ENCODE data around the gene PPP1R3E. TPM values are rescaled to one million over a fixed set of nuclear protein-coding genes. Genes with fewer than 3 reads are reported as not detected.

PPP1R3E gene
- total and polyA plus RNA-seq, 2 of the 13 experiments (the other 11 are each of a cell fraction or from before 2014, with no cell fraction given), result 16.5 to 26.5 TPM

DNA sequence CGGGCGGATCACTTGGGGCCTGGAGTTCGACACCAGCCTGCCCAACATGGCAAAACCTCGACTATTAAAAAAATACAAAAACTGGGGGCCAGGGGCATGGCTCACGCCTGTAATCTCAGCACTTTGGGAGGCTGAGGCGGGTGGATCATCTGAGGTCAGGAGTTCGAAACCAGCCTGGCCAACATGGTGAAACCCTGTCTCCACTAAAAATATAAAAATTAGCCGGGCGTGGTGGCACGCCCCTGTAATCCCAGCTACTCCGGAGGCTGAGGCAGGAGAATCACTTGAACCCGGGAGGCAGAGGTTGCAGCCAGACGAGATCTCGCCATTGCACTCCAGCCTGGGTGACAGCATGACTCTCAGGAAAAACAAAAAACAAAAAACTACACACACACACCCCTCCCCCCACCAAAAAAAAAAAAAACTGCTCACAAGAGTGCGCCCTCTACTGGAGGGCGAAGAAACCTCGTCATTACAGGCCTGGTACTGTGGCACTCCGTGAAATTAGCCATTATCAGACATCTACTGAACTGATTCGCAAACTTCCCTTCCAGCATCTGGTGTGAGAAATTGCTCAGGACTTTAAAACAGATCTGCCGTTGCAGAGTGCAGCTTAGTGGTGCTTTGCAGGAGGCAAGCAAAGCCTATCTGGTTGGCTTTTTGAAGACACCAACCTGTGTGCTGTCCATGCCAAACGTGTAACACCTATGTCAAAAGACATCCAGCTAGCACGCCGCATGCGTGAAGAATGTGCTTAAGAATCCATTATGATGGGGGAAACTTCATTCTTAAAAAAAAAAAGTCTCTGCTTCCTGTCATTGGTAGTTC is 7.7 kb downstream of the PPP1R3E start (continued):
- TF ChIP-seq TCF12 (IDR thresholded peaks at IDR 0.05), result no peak
- peak; percentile 81; the same call in 1 of the 2 replicates for TF ChIP-seq TCF12 (CRISPR knock-in tag; IDR thresholded peaks at IDR 0.05)
- TF ChIP-seq EP300 (IDR thresholded peaks at IDR 0.05; ENCODE audit: low read depth in 2 of 2, low read length in 2 of 2), result peak; percentile 20 to 38; a peak in 1 of 4 replicates
- no peak; the same call in 1 of the 2 replicates for TF ChIP-seq EP300 (CRISPR knock-in tag; IDR thresholded peaks at IDR 0.05; ENCODE audit: borderline replicate concordance)
- TF ChIP-seq, protein P1, sequence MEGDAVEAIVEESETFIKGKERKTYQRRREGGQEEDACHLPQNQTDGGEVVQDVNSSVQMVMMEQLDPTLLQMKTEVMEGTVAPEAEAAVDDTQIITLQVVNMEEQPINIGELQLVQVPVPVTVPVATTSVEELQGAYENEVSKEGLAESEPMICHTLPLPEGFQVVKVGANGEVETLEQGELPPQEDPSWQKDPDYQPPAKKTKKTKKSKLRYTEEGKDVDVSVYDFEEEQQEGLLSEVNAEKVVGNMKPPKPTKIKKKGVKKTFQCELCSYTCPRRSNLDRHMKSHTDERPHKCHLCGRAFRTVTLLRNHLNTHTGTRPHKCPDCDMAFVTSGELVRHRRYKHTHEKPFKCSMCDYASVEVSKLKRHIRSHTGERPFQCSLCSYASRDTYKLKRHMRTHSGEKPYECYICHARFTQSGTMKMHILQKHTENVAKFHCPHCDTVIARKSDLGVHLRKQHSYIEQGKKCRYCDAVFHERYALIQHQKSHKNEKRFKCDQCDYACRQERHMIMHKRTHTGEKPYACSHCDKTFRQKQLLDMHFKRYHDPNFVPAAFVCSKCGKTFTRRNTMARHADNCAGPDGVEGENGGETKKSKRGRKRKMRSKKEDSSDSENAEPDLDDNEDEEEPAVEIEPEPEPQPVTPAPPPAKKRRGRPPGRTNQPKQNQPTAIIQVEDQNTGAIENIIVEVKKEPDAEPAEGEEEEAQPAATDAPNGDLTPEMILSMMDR (CRISPR knock-in tag; IDR thresholded peaks at IDR 0.05), result peak; percentile 94
- TF ChIP-seq ARNT2 (CRISPR knock-in tag; IDR thresholded peaks at IDR 0.05; ENCODE audit: low read depth), result 0 out of 2 replicates have a peak, but pooled peaks have one; percentile 50
- TF ChIP-seq ZNF839 (CRISPR knock-in tag; IDR thresholded peaks at IDR 0.05; ENCODE audit: borderline replicate concordance), result no peak
- TF ChIP-seq ZNF724P (CRISPR knock-in tag; IDR thresholded peaks at IDR 0.05; ENCODE audit: borderline replicate concordance), result no peak
- TF ChIP-seq, protein P2, sequence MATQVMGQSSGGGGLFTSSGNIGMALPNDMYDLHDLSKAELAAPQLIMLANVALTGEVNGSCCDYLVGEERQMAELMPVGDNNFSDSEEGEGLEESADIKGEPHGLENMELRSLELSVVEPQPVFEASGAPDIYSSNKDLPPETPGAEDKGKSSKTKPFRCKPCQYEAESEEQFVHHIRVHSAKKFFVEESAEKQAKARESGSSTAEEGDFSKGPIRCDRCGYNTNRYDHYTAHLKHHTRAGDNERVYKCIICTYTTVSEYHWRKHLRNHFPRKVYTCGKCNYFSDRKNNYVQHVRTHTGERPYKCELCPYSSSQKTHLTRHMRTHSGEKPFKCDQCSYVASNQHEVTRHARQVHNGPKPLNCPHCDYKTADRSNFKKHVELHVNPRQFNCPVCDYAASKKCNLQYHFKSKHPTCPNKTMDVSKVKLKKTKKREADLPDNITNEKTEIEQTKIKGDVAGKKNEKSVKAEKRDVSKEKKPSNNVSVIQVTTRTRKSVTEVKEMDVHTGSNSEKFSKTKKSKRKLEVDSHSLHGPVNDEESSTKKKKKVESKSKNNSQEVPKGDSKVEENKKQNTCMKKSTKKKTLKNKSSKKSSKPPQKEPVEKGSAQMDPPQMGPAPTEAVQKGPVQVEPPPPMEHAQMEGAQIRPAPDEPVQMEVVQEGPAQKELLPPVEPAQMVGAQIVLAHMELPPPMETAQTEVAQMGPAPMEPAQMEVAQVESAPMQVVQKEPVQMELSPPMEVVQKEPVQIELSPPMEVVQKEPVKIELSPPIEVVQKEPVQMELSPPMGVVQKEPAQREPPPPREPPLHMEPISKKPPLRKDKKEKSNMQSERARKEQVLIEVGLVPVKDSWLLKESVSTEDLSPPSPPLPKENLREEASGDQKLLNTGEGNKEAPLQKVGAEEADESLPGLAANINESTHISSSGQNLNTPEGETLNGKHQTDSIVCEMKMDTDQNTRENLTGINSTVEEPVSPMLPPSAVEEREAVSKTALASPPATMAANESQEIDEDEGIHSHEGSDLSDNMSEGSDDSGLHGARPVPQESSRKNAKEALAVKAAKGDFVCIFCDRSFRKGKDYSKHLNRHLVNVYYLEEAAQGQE (IDR thresholded peaks at IDR 0.05; ENCODE audit: borderline replicate concordance in 1 of 2, low read depth in 1 of 2, low read length in 2 of 2), result no peak
- peak; percentile 64 for TF ChIP-seq RFXAP (CRISPR knock-in tag; IDR thresholded peaks at IDR 0.05; ENCODE audit: borderline replicate concordance)
- TF ChIP-seq, protein P3, sequence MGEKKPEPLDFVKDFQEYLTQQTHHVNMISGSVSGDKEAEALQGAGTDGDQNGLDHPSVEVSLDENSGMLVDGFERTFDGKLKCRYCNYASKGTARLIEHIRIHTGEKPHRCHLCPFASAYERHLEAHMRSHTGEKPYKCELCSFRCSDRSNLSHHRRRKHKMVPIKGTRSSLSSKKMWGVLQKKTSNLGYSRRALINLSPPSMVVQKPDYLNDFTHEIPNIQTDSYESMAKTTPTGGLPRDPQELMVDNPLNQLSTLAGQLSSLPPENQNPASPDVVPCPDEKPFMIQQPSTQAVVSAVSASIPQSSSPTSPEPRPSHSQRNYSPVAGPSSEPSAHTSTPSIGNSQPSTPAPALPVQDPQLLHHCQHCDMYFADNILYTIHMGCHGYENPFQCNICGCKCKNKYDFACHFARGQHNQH (CRISPR knock-in tag; IDR thresholded peaks at IDR 0.05), result peak; percentile 27; the same call in 1 of the 2 replicates
- TF ChIP-seq EED (CRISPR knock-in tag; IDR thresholded peaks at IDR 0.05), result no peak; the same call in 1 of the 2 replicates
- TF ChIP-seq, protein P4, sequence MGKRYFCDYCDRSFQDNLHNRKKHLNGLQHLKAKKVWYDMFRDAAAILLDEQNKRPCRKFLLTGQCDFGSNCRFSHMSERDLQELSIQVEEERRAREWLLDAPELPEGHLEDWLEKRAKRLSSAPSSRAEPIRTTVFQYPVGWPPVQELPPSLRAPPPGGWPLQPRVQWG (CRISPR knock-in tag; IDR thresholded peaks at IDR 0.05; ENCODE audit: borderline replicate concordance, low read depth), result no peak
- TF ChIP-seq MIER2 (CRISPR knock-in tag; IDR thresholded peaks at IDR 0.05), result 0 out of 2 replicates have a peak, but pooled peaks have one; percentile 12
- peak; percentile 17; the same call in 1 of the 2 replicates for TF ChIP-seq KAT7 (CRISPR knock-in tag; IDR thresholded peaks at IDR 0.05; ENCODE audit: borderline replicate concordance)
- TF ChIP-seq, protein P5, sequence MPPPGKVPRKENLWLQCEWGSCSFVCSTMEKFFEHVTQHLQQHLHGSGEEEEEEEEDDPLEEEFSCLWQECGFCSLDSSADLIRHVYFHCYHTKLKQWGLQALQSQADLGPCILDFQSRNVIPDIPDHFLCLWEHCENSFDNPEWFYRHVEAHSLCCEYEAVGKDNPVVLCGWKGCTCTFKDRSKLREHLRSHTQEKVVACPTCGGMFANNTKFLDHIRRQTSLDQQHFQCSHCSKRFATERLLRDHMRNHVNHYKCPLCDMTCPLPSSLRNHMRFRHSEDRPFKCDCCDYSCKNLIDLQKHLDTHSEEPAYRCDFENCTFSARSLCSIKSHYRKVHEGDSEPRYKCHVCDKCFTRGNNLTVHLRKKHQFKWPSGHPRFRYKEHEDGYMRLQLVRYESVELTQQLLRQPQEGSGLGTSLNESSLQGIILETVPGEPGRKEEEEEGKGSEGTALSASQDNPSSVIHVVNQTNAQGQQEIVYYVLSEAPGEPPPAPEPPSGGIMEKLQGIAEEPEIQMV (CRISPR knock-in tag; IDR thresholded peaks at IDR 0.05; ENCODE audit: low read depth), result no peak
- no peak; the same call in 1 of the 2 replicates for TF ChIP-seq JUNB (CRISPR knock-in tag; IDR thresholded peaks at IDR 0.05; ENCODE audit: borderline replicate concordance)
